GM10266 (cell line): ENCODE measurements around the gene COL26A1.

Experiments
- DNase-seq: peaks from one replicate; pipeline ENCODE4 v3.0.0; 2012; ENCODE audit errors: extremely low spot score
- CTCF ChIP-seq: IDR thresholded peaks from 2 replicates; pipeline ENCODE4 v1.5.1; 2012; ENCODE audit warnings: mild to moderate bottlenecking, low read depth; ENCODE audit not compliant: control insufficient read depth, insufficient read depth; ENCODE audit errors: missing control alignments

The COL26A1 gene

GRCh38 chr7:101563198-101563901 is 200.7 kb downstream of the COL26A1 start:
- no peak for TF ChIP-seq CTCF
- DNase-seq = no peak

- TF ChIP-seq CTCF = no peak
- no peak for DNase-seq
Observed at GRCh38 chr7:101563943-101564777, 201.5 kb downstream of the COL26A1 start.

GRCh38 chr7:101564778-101565211 is 202.1 kb downstream of the COL26A1 start:
- DNase-seq = no peak

GRCh38 chr7:101565601-101566209 is 203.0 kb downstream of the COL26A1 start:
- TF ChIP-seq CTCF = no peak
- no peak for DNase-seq

More at GRCh38 chr7:101564778-101565211, 202.1 kb downstream of the COL26A1 start:
- TF ChIP-seq CTCF = no peak

- TF ChIP-seq CTCF = no peak
- no peak for DNase-seq
Observed at GRCh38 chr7:101567230-101567629, 204.6 kb downstream of the COL26A1 start.

- TF ChIP-seq CTCF = no peak
- no peak for DNase-seq
Observed at GRCh38 chr7:101572156-101572555, 209.5 kb downstream of the COL26A1 start.
